GM10248 (cell line): ENCODE results near the gene NEK1.

Experiments used
- CTCF ChIA-PET: fragments of 300-600 bp; sonication (Branson Sonifier 250); formaldehyde crosslinking; extraction: SDS; loops from one replicate; lab custom pipeline; 2021; ENCODE audit warnings: antibody characterized with exemption; lab: Yijun Ruan, JAX
- POLR2A ChIA-PET: fragments of 350-650 bp; sonication (Branson Sonifier 250); formaldehyde crosslinking; extraction: SDS; loops from one replicate; lab custom pipeline; 2020; ENCODE audit warnings: antibody characterized with exemption; lab: Yijun Ruan, JAX
- DNase-seq: peaks from one replicate; pipeline ENCODE4 v3.0.0; 2012; ENCODE audit errors: extremely low spot score
- CTCF ChIP-seq: IDR thresholded peaks from 2 replicates; pipeline ENCODE4 v1.5.1; 2012; ENCODE audit warnings: mild to moderate bottlenecking, low read depth; ENCODE audit errors: extremely low read depth, missing control alignments, control extremely low read depth

NEK1 gene

GRCh38 chr4:169397762-169398161, 214.6 kb downstream of the NEK1 start:
- CTCF ChIA-PET: interaction anchor here (1.2 kb wide), 1 partner anchor 182 kb away, joined by 6 read pairs; no protein-coding TSS in a partner anchor
- no peak for TF ChIP-seq CTCF
- DNase-seq: no peak
- POLR2A ChIA-PET: no interaction called here

- CTCF ChIA-PET: interaction anchor here (1.1 kb wide), 1 partner anchor 12 kb away, joined by 3 read pairs; no protein-coding TSS in a partner anchor
- POLR2A ChIA-PET: no interaction called here
- no peak for DNase-seq
- no peak for TF ChIP-seq CTCF
Measured at GRCh38 chr4:169385376-169385775, 227.0 kb downstream of the NEK1 start.

- TF ChIP-seq CTCF: no peak
- ChIA-PET CTCF (interaction anchor here (1.1 kb wide), 1 partner anchor 11 kb away, joined by 3 read pairs; no protein-coding TSS in a partner anchor), POLR2A (no interaction called here)
- no peak for DNase-seq
Measured at GRCh38 chr4:169384779-169385178, 227.6 kb downstream of the NEK1 start.

GRCh38 chr4:169383724-169384123, 228.7 kb downstream of the NEK1 start:
- ChIA-PET CTCF (interaction anchor here (1.4 kb wide), 1 partner anchor 13 kb away, joined by 5 read pairs; no protein-coding TSS in a partner anchor), POLR2A (no interaction called here)
- no peak for DNase-seq
- no peak for TF ChIP-seq CTCF

GRCh38 chr4:169379688-169380087, 232.7 kb downstream of the NEK1 start:
- POLR2A ChIA-PET: no interaction called here
- no peak for TF ChIP-seq CTCF
- CTCF ChIA-PET: interaction anchor here (2.8 kb wide), 1 partner anchor 16 kb away, joined by 9 read pairs; no protein-coding TSS in a partner anchor
- DNase-seq: no peak

- CTCF ChIA-PET: no interaction called here
- POLR2A ChIA-PET: no interaction called here
- no peak for DNase-seq
- no peak for TF ChIP-seq CTCF
Measured at GRCh38 chr4:169377367-169377766, 235.0 kb downstream of the NEK1 start.
